Gastroesophageal sphincter (tissue), 4 donors: Measurements from ENCODE around the gene UVSSA. TPM values are rescaled to one million over a fixed set of nuclear protein-coding genes. Genes with fewer than 3 reads are reported as not detected.

Source experiments
- ATAC-seq: fragments of 150-250 bp; one replicate; pipeline ENCODE4 v1.9.1; 2016; ENCODE audit warnings: mild to moderate bottlenecking, moderate library complexity
- H3K27ac ChIP-seq, 4 donors: fragments of 200-600 bp; sonication (generic) in 3 of 4; 1 replicate in 3 of 4; 2 replicates in 1 of 4; pipeline ENCODE4 v1.5.1; 2016 to 2019
- H3K27me3 ChIP-seq: fragments of 200-600 bp; sonication (generic); one replicate; pipeline ENCODE4 v1.5.1; 2019
- H3K36me3 ChIP-seq, 2 donors: fragments of 200-600 bp; sonication (generic); one replicate each; pipeline ENCODE4 v1.5.1; 2019; ENCODE audit warnings: control low read depth in 1 of 2
- H3K4me1 ChIP-seq, 3 donors: fragments of 200-600 bp; sonication (generic); 1 replicate in 2 of 3; 2 replicates in 1 of 3; pipeline ENCODE4 v1.5.1; 2016 to 2019; ENCODE audit warnings: control low read depth in 2 of 3
- H3K4me3 ChIP-seq, 2 donors: fragments of 200-600 bp; sonication (generic); one replicate each; pipeline ENCODE4 v1.5.1; 2019; ENCODE audit warnings: mild to moderate bottlenecking in 1 of 2, moderate library complexity in 1 of 2
- H3K9me3 ChIP-seq, 3 donors: fragments of 200-600 bp; sonication (generic); one replicate each; pipeline ENCODE4 v1.5.1; 2017 to 2019; ENCODE audit warnings: control low read depth in 2 of 3
- CTCF ChIP-seq, 4 experiments: fragments of 200-600 bp in 2 of 4; fragments of 450-650 bp in 2 of 4; sonication (generic) in 1 of 4; IDR thresholded peaks; one replicate each; pipeline ENCODE4 v1.5.1; 2017 to 2019; ENCODE audit warnings: antibody characterized with exemption in 4 of 4, mild to moderate bottlenecking in 2 of 4, moderate library complexity in 2 of 4
- EP300 ChIP-seq: sonication (generic); formaldehyde crosslinking; IDR thresholded peaks from one replicate; pipeline ENCODE4 v1.6.1; 2017; ENCODE audit warnings: antibody characterized with exemption, mild to moderate bottlenecking
- POLR2A ChIP-seq, 2 donors: fragments of 450-650 bp; IDR thresholded peaks; one replicate each; pipeline ENCODE4 v1.6.1; 2017; ENCODE audit warnings: antibody characterized with exemption in 2 of 2, mild to moderate bottlenecking in 2 of 2, moderate library complexity in 1 of 2
- POLR2AphosphoS5 ChIP-seq: sonication (generic); formaldehyde crosslinking; IDR thresholded peaks from one replicate; pipeline ENCODE4 v1.6.1; 2017; ENCODE audit warnings: antibody characterized with exemption
- WGBS, 2 donors: methylation state at CpG; one replicate each; pipeline ENCODE4 v1.1.5; 2018; ENCODE audit warnings: low coverage in 1 of 2; 5-methylcytosine and 5-hydroxymethylcytosine counted together
- total RNA-seq, 4 donors: library from RNA; depleted of rRNA; stranded (reverse); fragments of >200 nt; gene quantifications; one replicate each; pipeline ENCODE4 v1.1.0, GENCODE V29; 2016

Gene UVSSA
- total RNA-seq, 4 donors from 2014 or later, result 3.1 to 24.1 (median 9.9) TPM

GRCh38 chr4:1373892-1374705 lies 27.1 kb downstream of the UVSSA start:
- Histone ChIP-seq H3K4me3 (no peak overlapping the region), H3K27ac (no peak overlapping the region), H3K27me3 (no peaks in the 10 kb centered on the region), H3K36me3 (peaks cover 0 to 93% of the 10 kb centered on the region in 2 donors), H3K4me1 (no peaks in the 10 kb centered on the region), H3K9me3 (no peaks in the 10 kb centered on the region)
- no peak for TF ChIP-seq CTCF (IDR thresholded peaks at IDR 0.05)
- no peak for TF ChIP-seq POLR2A (IDR thresholded peaks at IDR 0.05)
- TF ChIP-seq POLR2AphosphoS5, result no peak
- no peak for TF ChIP-seq EP300
- no peak for ATAC-seq
- 90 to 96% methylated on average over 6 to 9 of the region's 42 CpGs for WGBS, 2 donors

- ATAC-seq, result no peak
- Histone ChIP-seq H3K27ac (no peak overlapping the region), H3K9me3 (no peaks in the 10 kb centered on the region), H3K36me3 (peaks cover 0 to 92% of the 10 kb centered on the region in 2 donors), H3K4me3 (no peak overlapping the region), H3K27me3 (no peaks in the 10 kb centered on the region), H3K4me1 (no peaks in the 10 kb centered on the region)
- TF ChIP-seq CTCF (IDR thresholded peaks at IDR 0.05) (no peak), POLR2A (IDR thresholded peaks at IDR 0.05) (no peak), EP300 (no peak), POLR2AphosphoS5 (no peak)
- 100% methylated on average over 1 of the region's 14 CpGs; no CpG with 5 or more reads in 1 of the 2 donors for WGBS, 2 donors
These were observed 27.7 kb downstream of the UVSSA start for GRCh38 chr4:1374706-1375045.

- H3K36me3 ChIP-seq, result peaks cover 0 to 94% of the 10 kb centered on the region in 2 donors
These were observed 28.2 kb downstream of the UVSSA start for GRCh38 chr4:1375051-1375721.

GRCh38 chr4:1375761-1376322 lies 28.8 kb downstream of the UVSSA start:
- ATAC-seq, result no peak
- Histone ChIP-seq H3K27me3 (no peaks in the 10 kb centered on the region), H3K9me3 (no peaks in the 10 kb centered on the region), H3K36me3 (peaks cover 0 to 94% of the 10 kb centered on the region in 2 donors), H3K4me1 (no peaks in the 10 kb centered on the region), H3K27ac (no peak overlapping the region), H3K4me3 (no peak overlapping the region)
- TF ChIP-seq POLR2A (IDR thresholded peaks at IDR 0.05) (no peak), CTCF (IDR thresholded peaks at IDR 0.05) (no peak), EP300 (no peak), POLR2AphosphoS5 (no peak)
- no CpG with 5 or more reads among the region's 17 CpGs for WGBS, 2 donors

More at GRCh38 chr4:1375051-1375721, 28.2 kb downstream of the UVSSA start:
- 90% methylated on average over 2 of the region's 36 CpGs for WGBS, 2 donors
- Histone ChIP-seq H3K9me3 (no peaks in the 10 kb centered on the region), H3K4me3 (no peak overlapping the region), H3K4me1 (no peaks in the 10 kb centered on the region), H3K27ac (no peak overlapping the region), H3K27me3 (no peaks in the 10 kb centered on the region)
- ATAC-seq, result no peak
- TF ChIP-seq POLR2A (IDR thresholded peaks at IDR 0.05) (no peak), POLR2AphosphoS5 (no peak), CTCF (IDR thresholded peaks at IDR 0.05) (no peak), EP300 (no peak)
